Astrocyte (in vitro differentiated cells and primary cell): ENCODE measurements around the gene FRRS1.

Experiments
- EZH2 ChIP-seq: IDR thresholded peaks from 2 replicates; pipeline ENCODE4 v1.6.1; 2012; ENCODE audit warnings: mild to moderate bottlenecking, low read length, inconsistent platforms; ENCODE audit not compliant: insufficient read depth
- TF ChIP-seq, protein P1 (sequence below): IDR thresholded peaks from 2 replicates; pipeline ENCODE4 v1.5.1; 2011; ENCODE audit warnings: low read depth, mild to moderate bottlenecking, inconsistent platforms, low read length, moderate library complexity; ENCODE audit not compliant: insufficient read depth

DNA sequence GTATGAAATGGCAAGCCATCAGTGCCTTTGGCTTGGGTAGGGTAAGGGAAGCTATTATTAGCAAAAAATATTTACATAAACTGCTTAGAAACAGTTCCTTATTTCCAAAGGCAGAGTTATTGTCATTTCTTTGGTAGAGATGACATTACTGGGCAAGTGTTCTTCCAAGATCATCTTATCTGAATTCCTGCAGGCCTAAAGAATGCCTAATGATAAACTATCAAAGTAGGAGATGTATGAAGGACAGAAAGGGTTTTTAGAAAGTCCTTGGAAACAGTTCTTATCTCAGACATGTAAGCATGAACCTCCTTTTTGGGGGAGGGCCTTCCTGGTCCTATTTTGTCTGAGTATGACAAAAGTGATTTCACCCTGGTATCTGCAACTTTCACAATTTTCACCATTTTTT, 5.1 kb upstream of the FRRS1 start:
- TF ChIP-seq, protein P1, sequence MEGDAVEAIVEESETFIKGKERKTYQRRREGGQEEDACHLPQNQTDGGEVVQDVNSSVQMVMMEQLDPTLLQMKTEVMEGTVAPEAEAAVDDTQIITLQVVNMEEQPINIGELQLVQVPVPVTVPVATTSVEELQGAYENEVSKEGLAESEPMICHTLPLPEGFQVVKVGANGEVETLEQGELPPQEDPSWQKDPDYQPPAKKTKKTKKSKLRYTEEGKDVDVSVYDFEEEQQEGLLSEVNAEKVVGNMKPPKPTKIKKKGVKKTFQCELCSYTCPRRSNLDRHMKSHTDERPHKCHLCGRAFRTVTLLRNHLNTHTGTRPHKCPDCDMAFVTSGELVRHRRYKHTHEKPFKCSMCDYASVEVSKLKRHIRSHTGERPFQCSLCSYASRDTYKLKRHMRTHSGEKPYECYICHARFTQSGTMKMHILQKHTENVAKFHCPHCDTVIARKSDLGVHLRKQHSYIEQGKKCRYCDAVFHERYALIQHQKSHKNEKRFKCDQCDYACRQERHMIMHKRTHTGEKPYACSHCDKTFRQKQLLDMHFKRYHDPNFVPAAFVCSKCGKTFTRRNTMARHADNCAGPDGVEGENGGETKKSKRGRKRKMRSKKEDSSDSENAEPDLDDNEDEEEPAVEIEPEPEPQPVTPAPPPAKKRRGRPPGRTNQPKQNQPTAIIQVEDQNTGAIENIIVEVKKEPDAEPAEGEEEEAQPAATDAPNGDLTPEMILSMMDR: no peak
- TF ChIP-seq EZH2: no peak
